CD4-positive, alpha-beta T cell (primary cell): ENCODE data around the gene FRMD4B. TPM values are rescaled to one million over a fixed set of nuclear protein-coding genes. Genes with fewer than 3 reads are reported as not detected.

Experiments used
- ATAC-seq: fragments of 200-7000 bp; cut with Tn5 transposase; one replicate; pipeline ENCODE4 v1.10.0; 2022; ENCODE audit warnings: mild to moderate bottlenecking; ENCODE audit not compliant: poor library complexity
- CTCF ChIA-PET: fragments of 350-600 bp; sonication (Branson Sonifier 250); formaldehyde crosslinking; loops from one replicate; lab custom pipeline; 2021; ENCODE audit warnings: antibody characterized with exemption, inconsistent platforms; lab: Charles Lee
- POLR2A ChIA-PET: fragments of 350-600 bp; sonication (Branson Sonifier 250); formaldehyde crosslinking; loops from one replicate; lab custom pipeline; 2021; ENCODE audit warnings: antibody characterized with exemption, inconsistent platforms; lab: Charles Lee
- DNase-seq, 14 experiments: peaks; one replicate each; pipeline ENCODE4 v3.0.0-alpha.2; 2013 to 2020; ENCODE audit warnings: mixed read lengths in 2 of 14
- H3K27ac ChIP-seq, 2 donors: one replicate each; pipeline versions ENCODE4 v1.5.1 to v1.7.0; 2013; ENCODE audit warnings: low read length in 2 of 2, low read depth in 1 of 2, mild to moderate bottlenecking in 1 of 2
- H3K27me3 ChIP-seq, 2 experiments: 1 replicate in 1 of 2; 2 replicates in 1 of 2; pipeline versions ENCODE4 v1.6.1 to v1.7.0; 2013; ENCODE audit warnings: low read length in 2 of 2, control low read depth in 1 of 2, mild to moderate bottlenecking in 1 of 2, moderate library complexity in 1 of 2; ENCODE audit not compliant: insufficient read depth in 2 of 2, control insufficient read depth in 1 of 2
- H3K36me3 ChIP-seq: one replicate; pipeline ENCODE4 v1.6.1; 2013; ENCODE audit warnings: low read length, control low read depth; ENCODE audit not compliant: insufficient read depth
- H3K4me1 ChIP-seq: one replicate; pipeline ENCODE4 v1.6.1; 2013; ENCODE audit warnings: low read length, control low read depth; ENCODE audit not compliant: insufficient read depth
- H3K4me3 ChIP-seq: one replicate; pipeline ENCODE4 v1.5.1; 2013; ENCODE audit warnings: mild to moderate bottlenecking, low read length, moderate library complexity
- H3K9me3 ChIP-seq, 2 experiments: 1 replicate in 1 of 2; 2 replicates in 1 of 2; pipeline versions ENCODE4 v1.6.1 to v1.7.0; 2013; ENCODE audit warnings: low read length in 2 of 2, mild to moderate bottlenecking in 2 of 2, control low read depth in 1 of 2, moderate library complexity in 1 of 2; ENCODE audit not compliant: control insufficient read depth in 1 of 2, insufficient read depth in 1 of 2
- H3K27ac Mint-ChIP-seq: one replicate; pipeline ENCODE4 v1.8.0; 2020; ENCODE audit warnings: mixed read lengths
- H3K27me3 Mint-ChIP-seq: one replicate; pipeline ENCODE4 v1.8.0; 2021; ENCODE audit warnings: mixed read lengths
- H3K36me3 Mint-ChIP-seq: one replicate; pipeline ENCODE4 v1.8.0; 2021; ENCODE audit warnings: low read depth, mixed read lengths
- H3K4me1 Mint-ChIP-seq: one replicate; pipeline ENCODE4 v1.8.0; 2021; ENCODE audit warnings: low read depth, mixed read lengths
- H3K4me3 Mint-ChIP-seq: one replicate; pipeline ENCODE4 v1.8.0; 2020; ENCODE audit warnings: mild to moderate bottlenecking, mixed read lengths
- H3K9me3 Mint-ChIP-seq: one replicate; pipeline ENCODE4 v1.8.0; 2020; ENCODE audit warnings: mixed read lengths
- CTCF ChIP-seq: fragments of 200-600 bp; IDR thresholded peaks from one replicate; pipeline ENCODE4 v1.8.0; 2022; ENCODE audit warnings: antibody characterized with exemption, mild to moderate bottlenecking
- intact Hi-C, 2 experiments: fragments of 100-400 bp; cut with DNase I in 1 of 2; cut with micrococcal nuclease in 1 of 2; formaldehyde crosslinking; loops; one replicate each; pipeline versions ENCODE4 v1.15.1 to v1.9.0; 2023 to 2025; cut with DNase I, micrococcal nuclease
- total RNA-seq, 174 experiments: library from RNA in 2 of 174; stranded (reverse) in 2 of 174; gene quantifications; one replicate each; pipeline ENCODE4 v1.2.3 and lab custom pipeline; 2021 to 2026

Gene FRMD4B
- total RNA-seq, 2 experiments from 2014 or later = 5.5 to 7.7 TPM

GRCh38 chr3:69252631-69253030, 133.3 kb downstream of the FRMD4B start:
- POLR2A ChIA-PET = no interaction called here
- Histone ChIP-seq H3K27ac (no peak overlapping the region), H3K9me3 (no peaks in the 10 kb centered on the region), H3K4me3 (no peak overlapping the region), H3K36me3 (no peaks in the 10 kb centered on the region), H3K27me3 (no peaks in the 10 kb centered on the region), H3K4me1 (no peaks in the 10 kb centered on the region)
- no peaks in the 10 kb centered on the region for H3K27me3 Mint-ChIP-seq
- no peaks in the 10 kb centered on the region for H3K9me3 Mint-ChIP-seq
- CTCF ChIA-PET = no interaction called here
- no peak for TF ChIP-seq CTCF
- DNase-seq (no peak), ATAC-seq (no peak)
- peaks cover 4% of the 10 kb centered on the region for H3K4me1 Mint-ChIP-seq
- intact Hi-C loops = no loop called here
- no peaks in the 10 kb centered on the region for H3K36me3 Mint-ChIP-seq
- no peak overlapping the region for H3K4me3 Mint-ChIP-seq
- H3K27ac Mint-ChIP-seq = no peak overlapping the region

- intact Hi-C loops = no loop called here
- H3K27ac ChIP-seq = no peak overlapping the region
- no peaks in the 10 kb centered on the region for H3K9me3 ChIP-seq
- DNase-seq (no peak), ATAC-seq (no peak)
- no peaks in the 10 kb centered on the region for H3K4me1 ChIP-seq
- POLR2A ChIA-PET = no interaction called here
- Mint-ChIP-seq H3K9me3 (no peaks in the 10 kb centered on the region), H3K4me3 (no peak overlapping the region), H3K27ac (no peak overlapping the region), H3K4me1 (peaks cover 4% of the 10 kb centered on the region), H3K27me3 (no peaks in the 10 kb centered on the region), H3K36me3 (no peaks in the 10 kb centered on the region)
- no peaks in the 10 kb centered on the region for H3K36me3 ChIP-seq
- TF ChIP-seq CTCF = no peak
- CTCF ChIA-PET = no interaction called here
- no peak overlapping the region for H3K4me3 ChIP-seq
- H3K27me3 ChIP-seq = no peaks in the 10 kb centered on the region
Measured at GRCh38 chr3:69252141-69252540, 133.7 kb downstream of the FRMD4B start.

- Mint-ChIP-seq H3K4me3 (no peak overlapping the region), H3K27me3 (no peaks in the 10 kb centered on the region), H3K27ac (no peak overlapping the region), H3K4me1 (peaks cover 4% of the 10 kb centered on the region), H3K9me3 (no peaks in the 10 kb centered on the region), H3K36me3 (no peaks in the 10 kb centered on the region)
- TF ChIP-seq CTCF = no peak
- Histone ChIP-seq H3K4me3 (no peak overlapping the region), H3K9me3 (no peaks in the 10 kb centered on the region), H3K36me3 (no peaks in the 10 kb centered on the region), H3K27me3 (no peaks in the 10 kb centered on the region), H3K27ac (no peak overlapping the region), H3K4me1 (no peaks in the 10 kb centered on the region)
- ATAC-seq (no peak), DNase-seq (no peak)
- POLR2A ChIA-PET = no interaction called here
- CTCF ChIA-PET = interaction anchor here (0.7 kb wide), 1 partner anchor 134 kb away, joined by 3 read pairs; no protein-coding TSS in a partner anchor
- intact Hi-C loops = no loop called here
Measured at GRCh38 chr3:69251078-69251805, 134.6 kb downstream of the FRMD4B start.
